ENCODE results near the gene TCP11. TPM values are rescaled to one million over a fixed set of nuclear protein-coding genes. Genes with fewer than 3 reads are reported as not detected.

The TCP11 gene
- total RNA-seq, 8 experiments from 2014 or later: 0.22 to 1.2 (median 0.57) TPM; not detected in 4

- Histone ChIP-seq H3K4me1 (replicated peaks in 1 of 2) (no peaks in the 10 kb centered on the region), H3K4me3 (no peak overlapping the region), H3K27ac (no peak overlapping the region)
- in situ Hi-C loops (cut with MboI; ENCODE audit: low pct_unique_long_range_greater_than_20kb in 2 of 9, low sequenced_read_pairs in 9 of 9, unreplicated experiment in 9 of 9): no loop called here
- no peak for ATAC-seq (replicated peaks in 6 of 8)
- 72 to 100% (median 99%) methylated on average over 1 to 7 of the region's 12 CpGs; no CpG with 5 or more reads in 4 of the 10 experiments for WGBS, 10 experiments
Measured at GRCh38 chr6:35086636-35087360, 54.3 kb downstream of the TCP11 start.

DNA sequence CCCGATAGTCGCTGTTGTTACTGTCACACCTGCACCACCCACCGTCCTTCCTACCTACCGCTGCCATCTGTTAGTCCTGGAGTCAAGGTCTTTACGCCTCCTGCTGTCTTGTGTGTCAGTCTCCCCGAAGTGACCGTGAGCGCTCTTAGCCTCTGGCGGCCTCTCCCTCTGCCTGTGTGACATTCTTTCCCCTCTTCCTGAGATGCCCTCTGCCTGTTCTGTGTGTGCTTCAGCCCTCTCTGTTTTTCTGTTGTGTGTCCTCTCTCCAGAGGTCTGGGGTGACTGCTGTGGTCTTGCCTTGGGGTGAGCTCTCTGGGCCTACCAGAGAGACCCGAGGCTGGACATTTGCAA is 54.9 kb downstream of the TCP11 start:
- 79 to 100% (median 92%) methylated on average over 1 to 8 of the region's 10 CpGs; no CpG with 5 or more reads in 5 of the 10 experiments for WGBS, 10 experiments
- no peak overlapping the region for H3K4me3 ChIP-seq
- H3K4me1 ChIP-seq (replicated peaks in 1 of 2): no peaks in the 10 kb centered on the region
- H3K27ac ChIP-seq: no peak overlapping the region
- ATAC-seq (replicated peaks in 6 of 8): no peak
- in situ Hi-C loops (cut with MboI; ENCODE audit: low pct_unique_long_range_greater_than_20kb in 2 of 9, low sequenced_read_pairs in 9 of 9, unreplicated experiment in 9 of 9): no loop called here

GRCh38 chr6:35085359-35086281 is 55.5 kb downstream of the TCP11 start:
- in situ Hi-C loops (cut with MboI; ENCODE audit: low pct_unique_long_range_greater_than_20kb in 2 of 9, low sequenced_read_pairs in 9 of 9, unreplicated experiment in 9 of 9): no loop called here
- no peak for ATAC-seq (replicated peaks in 6 of 8)
- WGBS, 10 experiments: 83 to 100% (median 100%) methylated on average over 1 to 4 of the region's 30 CpGs; no CpG with 5 or more reads in 3 of the 10 experiments
- Histone ChIP-seq H3K4me3 (no peak overlapping the region), H3K27ac (no peak overlapping the region), H3K4me1 (replicated peaks in 1 of 2) (no peaks in the 10 kb centered on the region)

DNA sequence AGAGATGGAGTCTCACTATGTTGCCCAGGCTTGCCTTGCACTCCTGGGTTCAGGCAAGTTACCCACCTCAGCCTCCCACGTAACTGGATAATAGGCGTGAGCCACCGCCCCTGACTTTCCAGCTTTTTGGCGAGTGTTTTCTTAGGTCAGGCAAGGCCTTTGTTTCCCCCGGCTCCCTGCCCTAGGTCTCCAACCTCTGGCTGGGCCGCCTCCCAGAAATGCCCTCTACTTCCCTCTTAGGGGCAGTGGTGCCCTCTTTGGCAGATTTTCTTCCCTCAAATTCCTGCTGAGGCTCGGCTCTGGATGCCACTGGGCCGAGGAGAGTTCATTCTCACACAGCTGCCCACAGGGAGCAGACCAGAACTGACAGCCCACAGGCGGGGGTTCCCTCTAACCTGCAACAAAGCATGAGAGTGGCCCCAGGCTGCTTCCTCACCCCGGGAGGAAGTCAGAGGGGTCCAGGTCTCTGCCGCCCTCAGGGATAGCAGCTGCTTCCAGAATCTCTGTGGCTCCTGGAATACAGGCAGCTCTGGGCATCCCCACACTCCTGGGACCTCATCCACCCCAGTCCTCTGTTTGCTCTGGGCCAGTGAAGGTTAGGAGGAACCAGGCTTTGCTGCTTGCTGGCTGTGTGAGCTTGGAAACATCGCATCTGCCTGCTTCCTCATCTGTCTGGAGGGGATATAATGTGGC is 56.5 kb downstream of the TCP11 start:
- Histone ChIP-seq H3K27ac (no peak overlapping the region), H3K4me1 (replicated peaks in 1 of 2) (no peaks in the 10 kb centered on the region), H3K4me3 (no peak overlapping the region)
- ATAC-seq (replicated peaks in 6 of 8): no peak
- in situ Hi-C loops (cut with MboI; ENCODE audit: low pct_unique_long_range_greater_than_20kb in 2 of 9, low sequenced_read_pairs in 9 of 9, unreplicated experiment in 9 of 9): no loop called here
- WGBS, 10 experiments: 20 to 100% (median 88%) methylated on average over 1 to 7 of the region's 12 CpGs; no CpG with 5 or more reads in 3 of the 10 experiments

DNA sequence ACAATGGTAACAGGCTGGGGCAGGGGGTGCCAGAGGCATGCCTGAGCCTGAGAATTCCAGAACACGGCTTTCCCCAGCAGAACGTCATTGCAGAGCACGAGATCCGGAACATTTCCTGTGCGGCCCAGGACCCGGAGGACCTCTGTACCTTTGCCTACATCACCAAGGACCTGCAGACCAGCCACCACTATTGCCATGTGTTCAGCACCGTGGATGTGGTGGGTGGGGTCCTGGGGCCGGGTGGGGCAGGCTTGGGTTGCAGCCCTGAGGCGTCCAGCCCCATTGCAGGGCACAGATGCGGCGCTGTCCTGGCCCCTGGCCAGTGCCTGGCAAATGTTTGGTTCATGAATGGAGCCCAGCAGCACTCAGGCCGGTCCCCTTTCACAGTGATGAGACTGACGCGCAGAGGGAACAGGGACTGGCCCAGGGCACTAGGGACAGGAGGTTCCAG is 57.1 kb downstream of the TCP11 start:
- peak in 3 of 8 experiments; percentile 57 to 82 (median 57) for ATAC-seq (replicated peaks in 6 of 8)
- Histone ChIP-seq H3K27ac (no peak overlapping the region), H3K4me1 (replicated peaks in 1 of 2) (no peaks in the 10 kb centered on the region), H3K4me3 (no peak overlapping the region)
- 100% methylated on average over 1 of the region's 14 CpGs; no CpG with 5 or more reads in 8 of the 10 experiments for WGBS, 10 experiments
- in situ Hi-C loops (cut with MboI; ENCODE audit: low pct_unique_long_range_greater_than_20kb in 2 of 9, low sequenced_read_pairs in 9 of 9, unreplicated experiment in 9 of 9): no loop called here

GRCh38 chr6:35083507-35083906 is 57.6 kb downstream of the TCP11 start:
- Histone ChIP-seq H3K27ac (no peak overlapping the region), H3K4me3 (no peak overlapping the region), H3K4me1 (replicated peaks in 1 of 2) (no peaks in the 10 kb centered on the region)
- WGBS, 10 experiments: 80 to 90% (median 90%) methylated on average over 1 to 2 of the region's 9 CpGs; no CpG with 5 or more reads in 7 of the 10 experiments
- in situ Hi-C loops (cut with MboI; ENCODE audit: low pct_unique_long_range_greater_than_20kb in 2 of 9, low sequenced_read_pairs in 9 of 9, unreplicated experiment in 9 of 9): no loop called here
- ATAC-seq (replicated peaks in 6 of 8): no peak

- in situ Hi-C loops (cut with MboI; ENCODE audit: low pct_unique_long_range_greater_than_20kb in 2 of 9, low sequenced_read_pairs in 9 of 9, unreplicated experiment in 9 of 9): no loop called here
- Histone ChIP-seq H3K4me1 (replicated peaks in 1 of 2) (no peaks in the 10 kb centered on the region), H3K4me3 (no peak overlapping the region), H3K27ac (no peak overlapping the region)
- no peak for ATAC-seq (replicated peaks in 6 of 8)
- WGBS, 10 experiments: 67 to 100% (median 100%) methylated on average over 1 to 4 of the region's 13 CpGs; no CpG with 5 or more reads in 6 of the 10 experiments
Measured at GRCh38 chr6:35082733-35083403, 58.3 kb downstream of the TCP11 start.

DNA sequence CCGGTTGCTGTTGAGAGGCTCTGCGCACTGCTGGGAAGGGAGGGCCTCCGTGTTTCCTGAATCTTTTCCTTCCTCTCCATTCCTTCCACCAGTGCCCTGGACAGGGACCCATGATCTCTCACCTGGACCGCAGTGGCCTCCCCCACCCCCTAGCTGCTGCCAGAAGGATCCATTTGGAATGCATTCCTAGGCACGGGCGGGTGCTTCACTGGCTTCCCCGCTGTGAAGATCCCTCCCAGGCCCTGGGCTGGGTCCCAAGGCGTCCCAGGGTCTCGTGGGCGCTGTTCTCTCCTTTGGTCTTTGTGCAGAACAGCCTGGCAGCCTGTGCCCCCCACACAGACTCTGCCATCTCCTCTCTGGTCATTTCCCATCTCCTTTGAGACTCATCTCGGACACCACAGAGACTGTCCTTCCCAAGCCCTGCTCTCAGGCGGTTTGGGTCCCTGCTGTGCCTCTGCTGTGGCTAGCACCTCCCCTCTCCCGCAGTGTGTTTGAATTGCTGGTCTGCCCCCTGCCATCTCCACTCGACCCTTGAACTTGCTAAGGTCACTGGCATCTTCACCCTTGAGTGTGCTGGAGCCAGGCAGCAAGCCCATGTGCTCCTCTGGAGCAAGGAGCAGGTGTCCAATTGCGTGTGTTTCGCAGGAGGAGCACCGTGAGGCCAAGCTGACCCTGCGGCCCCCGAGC is 59.0 kb downstream of the TCP11 start:
- 76 to 100% (median 94%) methylated on average over 1 to 8 of the region's 19 CpGs; no CpG with 5 or more reads in 2 of the 10 experiments for WGBS, 10 experiments
- ATAC-seq (replicated peaks in 6 of 8): peak in 3 of 8 experiments; percentile 8 to 27 (median 11)
- in situ Hi-C loops (cut with MboI; ENCODE audit: low pct_unique_long_range_greater_than_20kb in 2 of 9, low sequenced_read_pairs in 9 of 9, unreplicated experiment in 9 of 9): no loop called here
- Histone ChIP-seq H3K4me1 (replicated peaks in 1 of 2) (no peaks in the 10 kb centered on the region), H3K4me3 (no peak overlapping the region), H3K27ac (no peak overlapping the region)

DNA sequence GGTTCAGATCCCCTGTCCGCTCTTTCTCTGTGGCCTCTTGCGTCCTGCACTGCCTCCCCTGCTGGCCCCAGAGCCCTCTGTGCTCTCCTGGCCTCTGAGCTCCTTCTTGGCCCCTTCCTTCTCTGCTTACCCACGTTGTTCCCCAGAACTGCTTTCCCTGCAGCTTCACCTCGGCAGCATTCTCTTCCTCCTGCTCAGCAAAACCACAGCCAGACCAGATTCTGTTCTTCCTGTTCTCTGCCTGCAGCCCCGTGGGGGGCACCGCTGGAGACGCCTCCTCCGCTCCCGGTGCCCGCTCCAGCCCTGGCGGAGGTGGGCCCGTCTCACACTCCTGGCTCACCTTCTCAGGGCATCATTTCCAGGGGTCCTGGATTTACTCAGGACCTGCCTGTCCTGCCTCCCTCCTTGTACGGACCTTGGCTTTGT is 59.7 kb downstream of the TCP11 start:
- Histone ChIP-seq H3K4me3 (no peak overlapping the region), H3K27ac (no peak overlapping the region), H3K4me1 (replicated peaks in 1 of 2) (no peaks in the 10 kb centered on the region)
- no peak for ATAC-seq (replicated peaks in 6 of 8)
- WGBS, 10 experiments: 0 to 100% (median 71%) methylated on average over 1 to 8 of the region's 13 CpGs; no CpG with 5 or more reads in 3 of the 10 experiments
- in situ Hi-C loops (cut with MboI; ENCODE audit: low pct_unique_long_range_greater_than_20kb in 2 of 9, low sequenced_read_pairs in 9 of 9, unreplicated experiment in 9 of 9): no loop called here

GRCh38 chr6:35080821-35081425 is 60.2 kb downstream of the TCP11 start:
- WGBS, 10 experiments: 40 to 100% (median 80%) methylated on average over 1 to 4 of the region's 21 CpGs; no CpG with 5 or more reads in 5 of the 10 experiments
- Histone ChIP-seq H3K27ac (no peak overlapping the region), H3K4me1 (replicated peaks in 1 of 2) (no peaks in the 10 kb centered on the region), H3K4me3 (no peak overlapping the region)
- in situ Hi-C loops (cut with MboI; ENCODE audit: low pct_unique_long_range_greater_than_20kb in 2 of 9, low sequenced_read_pairs in 9 of 9, unreplicated experiment in 9 of 9): no loop called here
- ATAC-seq (replicated peaks in 6 of 8): no peak

DNA sequence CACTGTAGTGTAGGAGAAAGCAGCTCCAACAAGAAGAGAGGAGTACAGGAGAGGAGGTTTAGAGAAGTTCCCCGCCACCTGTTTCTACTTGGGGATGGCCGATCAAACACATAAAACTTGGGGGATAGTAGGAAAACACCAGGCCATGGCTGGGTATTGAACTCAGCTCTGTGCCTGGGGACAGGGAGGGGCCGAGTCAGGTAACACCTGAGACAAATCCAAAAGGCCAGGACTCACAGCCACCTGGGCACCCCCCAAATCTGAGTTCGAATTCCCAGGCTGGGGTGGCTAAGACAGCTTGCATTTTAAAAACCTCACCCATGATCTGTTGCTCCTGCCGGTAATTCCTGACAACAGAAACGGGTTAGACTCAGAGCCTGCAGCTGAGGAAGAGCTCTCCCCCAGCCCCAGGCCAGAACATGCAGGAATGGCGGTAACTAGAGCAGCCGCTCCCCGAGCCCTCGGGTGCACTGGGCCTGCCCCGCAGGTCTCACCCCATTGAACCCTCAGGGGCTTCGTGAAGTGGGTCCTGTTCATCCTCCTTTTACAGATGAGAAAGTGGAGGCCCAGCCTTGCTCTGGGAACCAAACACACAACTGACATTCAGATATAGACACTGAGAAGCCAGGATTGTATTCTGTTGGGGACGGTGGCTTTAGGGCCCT is 61.0 kb downstream of the TCP11 start:
- Histone ChIP-seq H3K4me3 (no peak overlapping the region), H3K27ac (no peak overlapping the region), H3K4me1 (replicated peaks in 1 of 2) (no peaks in the 10 kb centered on the region)
- in situ Hi-C loops (cut with MboI; ENCODE audit: low pct_unique_long_range_greater_than_20kb in 2 of 9, low sequenced_read_pairs in 9 of 9, unreplicated experiment in 9 of 9): no loop called here
- ATAC-seq (replicated peaks in 6 of 8): no peak
- 60 to 90% (median 83%) methylated on average over 2 to 6 of the region's 13 CpGs; no CpG with 5 or more reads in 5 of the 10 experiments for WGBS, 10 experiments

All from motor neuron (in vitro differentiated cells).